BJ (cell line): ENCODE measurements around the gene RNASEH1. TPM values are rescaled to one million over a fixed set of nuclear protein-coding genes. Genes with fewer than 3 reads are reported as not detected.

Experiments
- CTCF ChIA-PET: fragments of 350-600 bp; formaldehyde crosslinking; extraction: SDS; loops from one replicate; lab custom pipeline; 2021; ENCODE audit warnings: antibody characterized with exemption, inconsistent platforms; lab: Yijun Ruan, JAX
- POLR2A ChIA-PET: fragments of 300-600 bp; sonication (Branson Sonifier 250); formaldehyde crosslinking; extraction: SDS; loops from one replicate; lab custom pipeline; 2021; ENCODE audit warnings: antibody characterized with exemption; lab: Charles Lee
- DNase-seq: peaks from one replicate; pipeline ENCODE4 v3.0.0-alpha.2; 2011; ENCODE audit warnings: low read depth
- H3K27me3 ChIP-seq: 2 replicates; pipeline ENCODE4 v1.6.0; 2011; ENCODE audit warnings: low read length; ENCODE audit not compliant: control insufficient read depth, insufficient read depth
- H3K36me3 ChIP-seq: 2 replicates; pipeline ENCODE4 v1.5.1; 2011; ENCODE audit warnings: low read length; ENCODE audit not compliant: control insufficient read depth, insufficient read depth
- H3K4me3 ChIP-seq: 2 replicates; pipeline ENCODE4 v1.5.1; 2011; ENCODE audit warnings: low read depth, mild to moderate bottlenecking, control low read depth, low read length
- polyA plus RNA-seq: library from polyadenylated mRNA; depleted of rRNA; stranded (reverse); fragments of >200 nt; gene quantifications from 2 replicates; pipeline ENCODE4 v1.2.3, GENCODE V29; 2011
- TF ChIP-seq, protein P1 (sequence below): IDR thresholded peaks from 2 replicates; pipeline ENCODE4 v1.5.1; 2011; ENCODE audit warnings: low read depth, mild to moderate bottlenecking, control low read depth, inconsistent platforms, low read length, moderate library complexity; ENCODE audit not compliant: insufficient read depth

Gene RNASEH1
- polyA plus RNA-seq, 1 experiment: 19.3 TPM

DNA sequence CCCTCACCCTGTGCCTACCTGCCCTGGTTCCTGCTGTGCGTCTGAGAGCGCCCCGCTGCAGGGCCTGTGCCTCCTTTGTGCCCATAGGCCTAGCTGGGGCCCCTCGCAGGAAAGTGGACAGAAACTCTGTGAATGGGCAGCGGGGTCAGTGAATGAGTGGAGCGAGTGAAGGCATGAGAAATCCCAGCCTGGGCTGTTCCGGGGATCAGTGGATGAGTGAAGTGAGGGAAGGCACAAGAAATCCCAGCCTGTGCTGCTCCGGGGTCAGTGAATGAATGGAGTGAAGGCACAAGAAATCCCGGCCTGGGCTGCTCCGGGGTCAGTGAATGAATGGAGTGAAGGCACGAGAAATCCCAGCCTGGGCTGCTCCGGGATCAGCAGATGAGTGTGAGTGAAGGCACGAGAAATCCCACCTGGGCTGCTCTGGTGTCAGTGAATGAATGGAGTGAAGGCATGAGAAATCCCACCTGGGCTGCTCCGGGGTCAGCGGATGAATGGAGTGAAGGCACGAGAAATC, 38.8 kb upstream of the RNASEH1 start:
- H3K4me3 ChIP-seq: no peak overlapping the region
- CTCF ChIA-PET: no interaction called here
- no peaks in the 10 kb centered on the region for H3K27me3 ChIP-seq
- POLR2A ChIA-PET: no interaction called here
- TF ChIP-seq, protein P1, sequence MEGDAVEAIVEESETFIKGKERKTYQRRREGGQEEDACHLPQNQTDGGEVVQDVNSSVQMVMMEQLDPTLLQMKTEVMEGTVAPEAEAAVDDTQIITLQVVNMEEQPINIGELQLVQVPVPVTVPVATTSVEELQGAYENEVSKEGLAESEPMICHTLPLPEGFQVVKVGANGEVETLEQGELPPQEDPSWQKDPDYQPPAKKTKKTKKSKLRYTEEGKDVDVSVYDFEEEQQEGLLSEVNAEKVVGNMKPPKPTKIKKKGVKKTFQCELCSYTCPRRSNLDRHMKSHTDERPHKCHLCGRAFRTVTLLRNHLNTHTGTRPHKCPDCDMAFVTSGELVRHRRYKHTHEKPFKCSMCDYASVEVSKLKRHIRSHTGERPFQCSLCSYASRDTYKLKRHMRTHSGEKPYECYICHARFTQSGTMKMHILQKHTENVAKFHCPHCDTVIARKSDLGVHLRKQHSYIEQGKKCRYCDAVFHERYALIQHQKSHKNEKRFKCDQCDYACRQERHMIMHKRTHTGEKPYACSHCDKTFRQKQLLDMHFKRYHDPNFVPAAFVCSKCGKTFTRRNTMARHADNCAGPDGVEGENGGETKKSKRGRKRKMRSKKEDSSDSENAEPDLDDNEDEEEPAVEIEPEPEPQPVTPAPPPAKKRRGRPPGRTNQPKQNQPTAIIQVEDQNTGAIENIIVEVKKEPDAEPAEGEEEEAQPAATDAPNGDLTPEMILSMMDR: no peak
- DNase-seq: no peak
- no peaks in the 10 kb centered on the region for H3K36me3 ChIP-seq

DNA sequence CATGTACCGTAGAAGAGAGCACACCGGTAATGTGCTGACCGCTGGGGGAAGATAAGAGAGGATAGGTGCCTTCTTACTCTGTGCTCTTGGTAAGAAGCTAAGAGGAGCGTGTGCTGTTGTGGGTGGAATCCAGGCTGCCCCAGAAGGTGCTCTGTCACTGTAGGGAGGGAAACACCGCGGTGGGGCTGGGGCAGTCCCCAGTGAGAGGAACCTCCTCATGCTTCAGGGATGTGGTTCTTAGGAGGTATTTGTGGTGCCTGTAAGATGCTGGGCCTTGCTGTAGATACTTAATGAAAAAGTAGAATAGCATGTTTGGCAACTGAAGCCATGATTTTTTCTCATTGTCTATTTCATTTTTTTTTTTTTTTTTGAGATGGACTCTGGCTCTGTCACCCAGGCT, 37.9 kb upstream of the RNASEH1 start:
- POLR2A ChIA-PET: no interaction called here
- no peaks in the 10 kb centered on the region for H3K36me3 ChIP-seq
- H3K27me3 ChIP-seq: no peaks in the 10 kb centered on the region
- CTCF ChIA-PET: no interaction called here
- TF ChIP-seq, protein P1: no peak
- no peak overlapping the region for H3K4me3 ChIP-seq
- no peak for DNase-seq

DNA sequence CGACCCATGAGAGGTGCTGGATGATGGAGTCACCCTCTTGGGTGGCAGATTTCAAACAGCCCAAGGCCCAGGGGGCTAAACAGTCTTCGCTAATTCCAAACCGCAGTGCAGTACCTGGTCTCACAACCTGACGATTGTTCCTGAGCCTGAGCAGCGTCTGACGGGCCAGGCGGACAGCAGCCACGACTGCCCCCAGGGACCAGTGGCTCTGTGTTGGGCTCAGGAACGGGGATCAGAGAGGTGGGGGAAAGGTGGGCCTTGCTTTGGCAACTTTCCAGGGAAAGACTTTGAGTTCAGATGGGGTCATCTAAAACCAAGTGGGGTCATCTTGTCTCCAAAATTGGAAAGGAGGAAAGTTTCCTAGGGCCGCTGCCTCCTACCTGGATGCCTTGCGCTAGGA, 37.3 kb upstream of the RNASEH1 start:
- Histone ChIP-seq H3K4me3 (no peak overlapping the region), H3K36me3 (no peaks in the 10 kb centered on the region), H3K27me3 (no peaks in the 10 kb centered on the region)
- TF ChIP-seq, protein P1: no peak
- ChIA-PET POLR2A (no interaction called here), CTCF (interaction anchor here (1.8 kb wide), 1 partner anchor 28 kb away, joined by 4 read pairs; no protein-coding TSS in a partner anchor)
- DNase-seq: no peak

DNA sequence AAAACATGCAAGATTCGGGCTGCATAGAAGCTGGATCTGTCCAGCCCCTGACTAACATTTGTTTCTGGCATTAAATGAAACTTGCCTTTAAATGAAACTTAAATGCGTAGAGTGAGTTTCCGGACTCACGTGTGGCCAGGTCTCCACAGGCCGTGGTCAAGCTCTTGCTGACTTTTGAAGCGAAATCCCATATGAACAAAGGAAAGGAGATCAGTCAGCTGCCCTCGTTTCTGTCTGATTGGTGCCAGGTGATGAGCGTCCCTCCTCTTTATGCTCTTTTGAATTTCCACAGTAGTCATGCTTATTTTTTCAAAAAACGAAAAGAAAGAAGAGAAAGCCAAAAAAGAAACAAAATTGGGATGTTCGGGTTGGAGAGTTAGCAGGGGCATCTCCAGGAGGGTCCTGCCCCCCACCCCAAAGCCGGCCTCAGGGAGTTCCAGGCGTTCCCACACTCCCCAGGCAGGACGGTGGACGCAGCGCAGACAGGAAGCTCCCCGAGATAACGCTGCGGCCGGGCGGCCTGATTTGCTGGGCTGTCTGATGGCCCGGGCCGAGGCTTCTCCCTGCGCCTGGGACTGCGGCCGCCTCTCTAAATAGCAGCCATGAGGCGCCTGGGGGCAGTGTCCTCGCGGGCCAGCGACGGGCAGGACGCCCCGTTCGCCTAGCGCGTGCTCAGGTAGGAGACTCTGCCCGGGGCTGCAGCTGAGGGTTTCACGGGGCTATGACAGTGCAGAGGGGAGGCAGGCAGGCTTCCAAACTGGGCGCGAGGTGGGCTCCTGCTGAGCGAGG, 36.6 kb upstream of the RNASEH1 start, which contains the start of gene COLEC11:
COLEC11 (plus strand) TSS at position 620 of the 789 bp plus-strand sequence. CDS start 9,229 bp downstream, outside the sequence.
- ChIA-PET POLR2A (no interaction called here), CTCF (interaction anchor here (1.8 kb wide), 1 partner anchor 29 kb away, joined by 4 read pairs; no protein-coding TSS in a partner anchor)
- TF ChIP-seq, protein P1: peak; percentile 44
- Histone ChIP-seq H3K36me3 (no peaks in the 10 kb centered on the region), H3K4me3 (peak within 1 kb of the TSS; percentile 30), H3K27me3 (no peaks in the 10 kb centered on the region)
- DNase-seq: no peak

DNA sequence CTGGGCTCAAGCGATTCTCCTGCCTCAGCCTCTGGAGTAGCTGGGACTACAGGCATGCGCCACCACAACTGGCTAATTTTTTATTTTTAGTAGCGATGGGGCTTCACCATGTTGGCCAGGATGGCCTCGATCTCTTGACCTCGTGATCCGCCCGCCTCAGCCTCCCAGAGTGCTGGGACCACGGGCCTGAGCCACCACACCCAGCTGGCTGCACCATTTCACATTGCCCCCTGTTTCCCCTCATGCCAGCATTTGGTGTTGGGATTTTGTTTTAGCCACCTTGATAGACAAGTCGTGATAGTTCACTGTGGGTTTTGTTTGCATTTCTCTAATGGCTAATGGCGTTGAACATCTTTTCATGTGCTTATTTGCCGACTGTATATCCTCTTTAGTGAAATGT, 31.0 kb upstream of the RNASEH1 start:
- peaks cover 4% of the 10 kb centered on the region for H3K36me3 ChIP-seq
- no peak for DNase-seq
- TF ChIP-seq, protein P1: no peak
- ChIA-PET POLR2A (no interaction called here), CTCF (no interaction called here)
- H3K27me3 ChIP-seq: no peaks in the 10 kb centered on the region
- no peak overlapping the region for H3K4me3 ChIP-seq
